GM12878 (cell line): ENCODE data around the gene TIMD4. TPM values are rescaled to one million over a fixed set of nuclear protein-coding genes. Genes with fewer than 3 reads are reported as not detected.

Experiments
- BACH1 ChIP-seq: fragments of 450-650 bp; IDR thresholded peaks from 2 replicates; pipeline ENCODE4 v1.6.1; 2017; ENCODE audit warnings: mild to moderate bottlenecking, borderline replicate concordance
- BMI1 ChIP-seq: fragments of 450-650 bp; IDR thresholded peaks from 2 replicates; pipeline ENCODE4 v1.6.1; 2016; ENCODE audit warnings: mild to moderate bottlenecking, moderate library complexity, borderline replicate concordance
- DPF2 ChIP-seq: fragments of 450-650 bp; IDR thresholded peaks from 2 replicates; pipeline ENCODE4 v1.6.1; 2017; ENCODE audit warnings: mild to moderate bottlenecking
- GATAD2B ChIP-seq: fragments of 450-650 bp; conservative IDR thresholded peaks from 2 replicates; pipeline ENCODE4 v1.6.1; 2017; ENCODE audit warnings: low read depth, mild to moderate bottlenecking, moderate library complexity
- KAT2A ChIP-seq: conservative IDR thresholded peaks from 2 replicates; pipeline ENCODE4 v1.6.1; 2011; ENCODE audit warnings: low read depth, low read length; ENCODE audit not compliant: control insufficient read depth
- MLLT1 ChIP-seq: fragments of 450-650 bp; IDR thresholded peaks from 2 replicates; pipeline ENCODE4 v1.6.1; 2016; ENCODE audit warnings: mild to moderate bottlenecking
- NR2C2 ChIP-seq: IDR thresholded peaks from 2 replicates; pipeline ENCODE4 v1.6.1; 2011; ENCODE audit warnings: borderline replicate concordance, low read depth; ENCODE audit not compliant: control insufficient read depth, insufficient read length
- POU2F2 ChIP-seq: IDR thresholded peaks from 3 replicates; pipeline ENCODE4 v1.6.1; 2011; ENCODE audit warnings: low read depth, mild to moderate bottlenecking, low read length, borderline replicate concordance
- polyA plus RNA-seq, 11 experiments: library from polyadenylated mRNA; depleted of rRNA in 4 of 11; unstranded in 6 of 11; stranded (reverse) in 5 of 11; fragments of >200 nt; fragmentation: Nextera tagmentation in 4 of 11; fragmentation: Illumina TruSeq in 1 of 11; extraction: Ambion mirVana in 4 of 11; extraction: Trizol in 1 of 11; gene quantifications; 1 replicate in 1 of 11; 2 replicates in 10 of 11; pipeline versions ENCODE4 v1.2.1 to v1.2.3, GENCODE V29; 2011 to 2016; ENCODE audit warnings: inconsistent platforms in 2 of 11, missing spikeins in 2 of 11, low read depth in 1 of 11
- total RNA-seq, 4 experiments: library from RNA; depleted of rRNA in 3 of 4; stranded (reverse); fragments of >200 nt in 3 of 4; fragmentation: Illumina TruSeq in 1 of 4; extraction: Trizol in 1 of 4; gene quantifications; 2 replicates each; pipeline versions ENCODE4 v1.2.1 to v1.2.3, GENCODE V29; 2013 to 2021
- TF ChIP-seq, protein P1 (sequence below): fragments of 450-650 bp; formaldehyde crosslinking; IDR thresholded peaks from 2 replicates; pipeline ENCODE4 v1.5.0; 2022; ENCODE audit warnings: mild to moderate bottlenecking, missing genetic modification characterization

The TIMD4 gene
- total and polyA plus RNA-seq, 10 of the 15 experiments (the other 5 are each of a cell fraction or from before 2014, with no cell fraction given) = 1.3 to 15.4 (median 5.3) TPM

DNA sequence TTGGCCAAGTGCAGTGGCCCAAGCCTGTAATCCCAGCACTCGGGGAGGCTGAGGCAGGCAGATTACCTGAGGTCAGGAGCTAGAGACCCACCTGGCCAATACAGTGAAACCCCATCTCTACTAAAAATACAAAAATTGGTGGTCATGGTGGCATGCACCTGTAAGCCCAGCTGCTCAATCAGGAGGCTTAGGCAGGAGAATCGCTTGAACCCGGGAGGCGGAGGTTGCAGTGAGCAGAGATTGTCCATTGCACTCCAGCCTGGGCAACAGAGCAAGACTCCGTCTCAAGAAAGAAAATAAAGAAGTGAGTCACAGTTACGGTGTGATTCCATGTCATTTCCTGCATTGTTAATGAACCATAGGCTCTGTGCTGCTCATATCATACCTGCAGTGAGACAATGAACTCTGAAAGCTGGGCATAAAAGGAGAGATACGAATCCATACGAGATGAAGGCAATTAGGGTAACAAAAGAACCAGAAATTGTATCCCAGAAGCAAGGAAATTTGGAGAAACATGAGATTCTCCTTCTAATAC lies 44.6 kb downstream of the TIMD4 start (continued):
- TF ChIP-seq, protein P1, sequence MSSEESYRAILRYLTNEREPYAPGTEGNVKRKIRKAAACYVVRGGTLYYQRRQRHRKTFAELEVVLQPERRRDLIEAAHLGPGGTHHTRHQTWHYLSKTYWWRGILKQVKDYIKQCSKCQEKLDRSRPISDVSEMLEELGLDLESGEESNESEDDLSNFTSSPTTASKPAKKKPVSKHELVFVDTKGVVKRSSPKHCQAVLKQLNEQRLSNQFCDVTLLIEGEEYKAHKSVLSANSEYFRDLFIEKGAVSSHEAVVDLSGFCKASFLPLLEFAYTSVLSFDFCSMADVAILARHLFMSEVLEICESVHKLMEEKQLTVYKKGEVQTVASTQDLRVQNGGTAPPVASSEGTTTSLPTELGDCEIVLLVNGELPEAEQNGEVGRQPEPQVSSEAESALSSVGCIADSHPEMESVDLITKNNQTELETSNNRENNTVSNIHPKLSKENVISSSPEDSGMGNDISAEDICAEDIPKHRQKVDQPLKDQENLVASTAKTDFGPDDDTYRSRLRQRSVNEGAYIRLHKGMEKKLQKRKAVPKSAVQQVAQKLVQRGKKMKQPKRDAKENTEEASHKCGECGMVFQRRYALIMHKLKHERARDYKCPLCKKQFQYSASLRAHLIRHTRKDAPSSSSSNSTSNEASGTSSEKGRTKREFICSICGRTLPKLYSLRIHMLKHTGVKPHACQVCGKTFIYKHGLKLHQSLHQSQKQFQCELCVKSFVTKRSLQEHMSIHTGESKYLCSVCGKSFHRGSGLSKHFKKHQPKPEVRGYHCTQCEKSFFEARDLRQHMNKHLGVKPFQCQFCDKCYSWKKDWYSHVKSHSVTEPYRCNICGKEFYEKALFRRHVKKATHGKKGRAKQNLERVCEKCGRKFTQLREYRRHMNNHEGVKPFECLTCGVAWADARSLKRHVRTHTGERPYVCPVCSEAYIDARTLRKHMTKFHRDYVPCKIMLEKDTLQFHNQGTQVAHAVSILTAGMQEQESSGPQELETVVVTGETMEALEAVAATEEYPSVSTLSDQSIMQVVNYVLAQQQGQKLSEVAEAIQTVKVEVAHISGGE (CRISPR knock-in tag) = no peak
- TF ChIP-seq BMI1 (no peak), DPF2 (0 out of 2 replicates have a peak, but pooled peaks have one; percentile 30), MLLT1 (peak; percentile 21; the same call in 1 of the 2 replicates), POU2F2 (no peak), BACH1 (no peak), GATAD2B (no peak), KAT2A (no peak), NR2C2 (no peak)
